Activated CD4-positive, alpha-beta memory T cell treated with anti-CD3 and anti-CD28 coated beads, Interleukin-2, amount 10 ng/mL, durations not matched to agents 7 days and 5 days (primary cell): ENCODE measurements around the gene SYNE1. TPM values are rescaled to one million over a fixed set of nuclear protein-coding genes. Genes with fewer than 3 reads are reported as not detected.
"Not testable (repeated sequence)": the region's sequence is repeated elsewhere in the genome, so short reads cannot be mapped to it uniquely, and the experiment has no call there.

ENCODE experiments used
- CTCF ChIA-PET: fragments of 350-600 bp; sonication (Branson Sonifier 250); formaldehyde crosslinking; loops from one replicate; lab custom pipeline; 2021; ENCODE audit warnings: antibody characterized with exemption, inconsistent platforms; lab: Charles Lee
- POLR2A ChIA-PET: fragments of 350-600 bp; sonication (Branson Sonifier 250); formaldehyde crosslinking; loops from one replicate; lab custom pipeline; 2021; ENCODE audit warnings: antibody characterized with exemption; lab: Charles Lee
- DNase-seq: peaks from one replicate; pipeline ENCODE4 v3.0.0-alpha.2; 2020
- H3K27ac Mint-ChIP-seq: one replicate; pipeline ENCODE4 v1.8.0; 2021; ENCODE audit warnings: mild to moderate bottlenecking, mixed read lengths
- H3K27me3 Mint-ChIP-seq: one replicate; pipeline ENCODE4 v1.8.0; 2021; ENCODE audit warnings: mixed read lengths
- H3K36me3 Mint-ChIP-seq: one replicate; pipeline ENCODE4 v1.8.0; 2021; ENCODE audit warnings: low read depth, mixed read lengths
- H3K4me1 Mint-ChIP-seq: one replicate; pipeline ENCODE4 v1.8.0; 2021; ENCODE audit warnings: mixed read lengths
- H3K4me3 Mint-ChIP-seq: one replicate; pipeline ENCODE4 v1.8.0; 2021; ENCODE audit warnings: mild to moderate bottlenecking, mixed read lengths
- H3K9me3 Mint-ChIP-seq: one replicate; pipeline ENCODE4 v1.8.0; 2021; ENCODE audit warnings: mixed read lengths
- total RNA-seq, 2 experiments: library from RNA; stranded (reverse); gene quantifications; one replicate each; pipeline ENCODE4 v1.2.3, GENCODE V29; 2021

SYNE1 gene
- total RNA-seq, 2 experiments from 2014 or later: 85.5 to 86.8 TPM

DNA sequence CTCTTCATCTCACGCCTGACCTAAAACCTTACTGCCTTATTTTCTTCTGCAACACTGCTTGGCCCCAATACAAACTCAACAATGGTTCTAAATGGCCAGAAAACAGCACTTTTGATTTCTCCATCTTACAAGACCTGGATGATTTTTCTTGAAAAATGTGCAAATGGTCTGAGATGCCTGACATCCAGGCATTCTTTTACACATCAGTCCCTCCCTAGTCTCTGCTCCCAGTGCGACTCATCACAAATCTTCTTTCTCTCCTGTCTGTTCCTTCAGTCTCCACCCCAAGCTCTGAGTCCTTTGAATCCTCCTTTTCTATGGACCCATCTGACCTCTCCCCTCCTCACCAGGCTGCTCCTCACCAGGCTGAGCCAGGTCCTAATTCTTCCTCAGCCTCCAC, 145.7 kb downstream of the SYNE1 start:
- H3K36me3 Mint-ChIP-seq, H3K27me3 Mint-ChIP-seq, H3K4me1 Mint-ChIP-seq, DNase-seq, CTCF ChIA-PET, POLR2A ChIA-PET, H3K27ac Mint-ChIP-seq, H3K4me3 Mint-ChIP-seq, H3K9me3 Mint-ChIP-seq: not testable (repeated sequence)

DNA sequence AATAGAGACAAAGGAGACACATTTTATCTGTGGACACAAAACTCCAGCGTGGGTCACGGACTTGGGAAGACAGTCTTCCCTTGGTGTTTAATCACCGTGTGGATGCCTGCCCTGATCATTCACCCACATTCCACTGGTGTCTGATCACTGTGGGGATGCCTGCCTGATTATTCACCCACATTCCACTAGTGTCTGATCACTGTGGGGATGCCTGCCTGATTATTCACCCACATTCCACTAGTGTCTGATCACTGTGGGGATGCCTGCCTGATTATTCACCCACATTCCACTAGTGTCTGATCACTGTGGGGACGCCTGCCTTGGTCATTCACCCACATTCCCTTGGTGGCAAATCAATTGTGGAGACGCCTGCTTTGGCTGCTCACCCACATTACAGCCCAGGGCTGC, 146.2 kb downstream of the SYNE1 start:
- H3K4me1 Mint-ChIP-seq, H3K4me3 Mint-ChIP-seq, DNase-seq, H3K27ac Mint-ChIP-seq, POLR2A ChIA-PET, CTCF ChIA-PET, H3K9me3 Mint-ChIP-seq, H3K27me3 Mint-ChIP-seq, H3K36me3 Mint-ChIP-seq: not testable (repeated sequence)

DNA sequence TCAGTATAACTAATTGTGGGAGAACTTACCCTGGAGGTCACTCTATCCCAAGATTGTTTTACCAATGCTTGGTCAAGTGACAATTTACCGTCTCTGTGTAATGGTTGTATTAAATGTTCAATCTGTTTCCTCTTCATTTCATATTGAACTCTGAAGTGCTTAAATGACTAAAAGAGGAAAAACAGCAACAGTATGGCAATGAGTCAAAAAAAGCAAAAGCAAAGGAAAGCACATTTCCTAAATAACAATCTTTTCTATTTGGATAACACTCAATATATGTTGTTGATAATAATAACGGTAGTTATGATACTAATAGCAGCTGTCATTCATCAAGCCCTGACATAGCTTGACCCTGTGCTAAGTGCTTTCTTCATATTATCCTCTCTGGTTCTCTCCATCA, 152.4 kb downstream of the SYNE1 start:
- Mint-ChIP-seq H3K4me1 (no peaks in the 10 kb centered on the region), H3K9me3 (no peaks in the 10 kb centered on the region), H3K36me3 (no peaks in the 10 kb centered on the region), H3K27me3 (no peaks in the 10 kb centered on the region), H3K4me3 (no peak overlapping the region), H3K27ac (no peak overlapping the region)
- POLR2A ChIA-PET: no interaction called here
- DNase-seq: no peak
- CTCF ChIA-PET: interaction anchor here (0.6 kb wide), 1 partner anchor 202 kb away, joined by 3 read pairs; no protein-coding TSS in a partner anchor

- ChIA-PET CTCF (no interaction called here), POLR2A (no interaction called here)
- no peaks in the 10 kb centered on the region for H3K27me3 Mint-ChIP-seq
- no peaks in the 10 kb centered on the region for H3K36me3 Mint-ChIP-seq
- DNase-seq: no peak
- no peak overlapping the region for H3K4me3 Mint-ChIP-seq
- H3K4me1 Mint-ChIP-seq: no peaks in the 10 kb centered on the region
- no peaks in the 10 kb centered on the region for H3K9me3 Mint-ChIP-seq
- no peak overlapping the region for H3K27ac Mint-ChIP-seq
These were observed 154.9 kb downstream of the SYNE1 start for GRCh38 chr6:152482289-152482688.

DNA sequence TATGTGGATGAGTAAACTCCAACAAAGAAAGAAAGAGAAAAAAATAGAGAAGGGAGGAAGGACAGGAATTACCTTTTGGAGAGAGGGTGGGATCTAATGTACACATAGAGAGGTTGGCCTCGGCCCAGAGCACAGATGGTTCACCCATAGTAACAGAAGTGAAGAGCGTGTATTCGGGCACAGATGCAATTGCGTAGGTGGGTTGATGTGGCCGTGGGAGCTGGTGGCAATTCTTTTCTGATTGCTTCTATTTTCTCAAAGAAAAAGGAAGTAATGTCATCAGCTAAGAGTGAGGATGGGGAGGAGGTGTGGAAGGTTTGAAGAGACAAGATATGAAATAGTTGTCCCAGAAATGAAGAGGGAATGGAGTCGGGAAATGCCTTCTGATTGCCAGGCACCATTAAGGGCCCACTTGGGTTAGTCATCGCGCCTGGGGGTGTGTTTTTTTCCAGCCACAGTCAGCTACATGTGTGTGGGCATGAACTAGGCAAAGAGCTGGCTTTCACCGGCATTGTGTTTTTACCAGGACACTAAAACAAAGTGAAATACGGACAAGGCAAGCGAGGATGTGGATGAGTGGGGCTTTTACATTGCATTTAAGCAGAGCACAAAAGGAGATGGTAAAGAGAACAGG, 158.7 kb downstream of the SYNE1 start:
- no peaks in the 10 kb centered on the region for H3K4me1 Mint-ChIP-seq
- no peak for DNase-seq
- ChIA-PET POLR2A (no interaction called here), CTCF (no interaction called here)
- no peaks in the 10 kb centered on the region for H3K9me3 Mint-ChIP-seq
- no peak overlapping the region for H3K27ac Mint-ChIP-seq
- no peaks in the 10 kb centered on the region for H3K36me3 Mint-ChIP-seq
- H3K27me3 Mint-ChIP-seq: no peaks in the 10 kb centered on the region
- no peak overlapping the region for H3K4me3 Mint-ChIP-seq

GRCh38 chr6:152474354-152474753, 162.8 kb downstream of the SYNE1 start:
- no peaks in the 10 kb centered on the region for H3K36me3 Mint-ChIP-seq
- H3K27ac Mint-ChIP-seq: no peak overlapping the region
- ChIA-PET CTCF (no interaction called here), POLR2A (no interaction called here)
- H3K9me3 Mint-ChIP-seq: no peaks in the 10 kb centered on the region
- H3K4me3 Mint-ChIP-seq: no peak overlapping the region
- H3K4me1 Mint-ChIP-seq: no peaks in the 10 kb centered on the region
- H3K27me3 Mint-ChIP-seq: peaks cover 4% of the 10 kb centered on the region
- DNase-seq: no peak

DNA sequence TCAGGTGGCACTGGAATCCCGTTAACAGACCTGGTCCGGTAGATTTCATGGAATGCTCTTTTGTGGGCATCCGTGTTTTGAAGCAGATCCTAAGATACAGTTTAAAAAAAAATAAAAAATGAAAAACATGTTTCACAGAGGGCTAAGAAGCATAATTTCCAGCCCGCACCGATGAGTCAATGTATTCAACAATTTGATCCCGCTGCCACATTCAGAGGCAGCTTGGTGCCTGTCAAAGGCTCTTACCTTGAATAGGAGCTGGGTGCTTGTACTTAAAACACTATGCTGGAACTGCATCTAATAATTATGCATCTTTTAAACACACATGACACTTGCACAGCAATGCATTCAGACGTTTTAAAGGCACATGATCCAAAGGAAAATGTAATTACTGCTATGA, 164.8 kb downstream of the SYNE1 start:
- H3K9me3 Mint-ChIP-seq: no peaks in the 10 kb centered on the region
- H3K27ac Mint-ChIP-seq: no peak overlapping the region
- ChIA-PET POLR2A (no interaction called here), CTCF (no interaction called here)
- DNase-seq: no peak
- no peaks in the 10 kb centered on the region for H3K4me1 Mint-ChIP-seq
- no peaks in the 10 kb centered on the region for H3K36me3 Mint-ChIP-seq
- peaks cover 4% of the 10 kb centered on the region for H3K27me3 Mint-ChIP-seq
- no peak overlapping the region for H3K4me3 Mint-ChIP-seq

GRCh38 chr6:152471456-152472265, 165.5 kb downstream of the SYNE1 start:
- ChIA-PET CTCF (no interaction called here), POLR2A (no interaction called here)
- Mint-ChIP-seq H3K27me3 (peaks cover 4% of the 10 kb centered on the region), H3K4me1 (no peaks in the 10 kb centered on the region), H3K27ac (no peak overlapping the region), H3K9me3 (no peaks in the 10 kb centered on the region), H3K4me3 (no peak overlapping the region), H3K36me3 (no peaks in the 10 kb centered on the region)
- no peak for DNase-seq

- no peak overlapping the region for H3K4me3 Mint-ChIP-seq
- POLR2A ChIA-PET: no interaction called here
- H3K9me3 Mint-ChIP-seq: no peaks in the 10 kb centered on the region
- H3K27me3 Mint-ChIP-seq: no peaks in the 10 kb centered on the region
- CTCF ChIA-PET: no interaction called here
- DNase-seq: no peak
- peaks cover 4% of the 10 kb centered on the region for H3K4me1 Mint-ChIP-seq
- no peak overlapping the region for H3K27ac Mint-ChIP-seq
- H3K36me3 Mint-ChIP-seq: no peaks in the 10 kb centered on the region
These were observed 174.0 kb downstream of the SYNE1 start for GRCh38 chr6:152463164-152463563.

GRCh38 chr6:152462716-152463115, 174.4 kb downstream of the SYNE1 start:
- no peak for DNase-seq
- Mint-ChIP-seq H3K4me3 (no peak overlapping the region), H3K36me3 (no peaks in the 10 kb centered on the region), H3K27me3 (no peaks in the 10 kb centered on the region), H3K27ac (no peak overlapping the region), H3K9me3 (no peaks in the 10 kb centered on the region), H3K4me1 (peaks cover 4% of the 10 kb centered on the region)
- POLR2A ChIA-PET: no interaction called here
- CTCF ChIA-PET: no interaction called here

DNA sequence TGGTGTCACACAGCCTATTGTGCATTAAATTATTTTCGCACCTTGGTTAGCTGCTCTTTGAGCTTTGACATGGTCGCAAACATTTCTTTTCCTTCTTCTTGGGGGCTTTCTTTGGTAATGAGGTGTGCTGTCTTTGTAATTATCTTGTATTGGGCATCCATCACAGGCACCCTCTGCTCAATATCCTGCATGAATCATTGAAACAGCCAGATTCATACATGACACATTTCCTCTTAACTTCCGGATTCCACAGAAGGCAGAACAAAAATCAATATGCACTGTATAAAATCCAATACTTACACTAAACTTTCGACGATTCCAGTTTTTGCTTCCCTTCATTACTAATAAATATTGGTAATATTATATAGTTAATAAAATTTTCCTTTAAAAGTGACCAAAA, 175.6 kb downstream of the SYNE1 start:
- no peak overlapping the region for H3K27ac Mint-ChIP-seq
- H3K9me3 Mint-ChIP-seq: no peaks in the 10 kb centered on the region
- H3K4me1 Mint-ChIP-seq: peaks cover 4% of the 10 kb centered on the region
- DNase-seq: no peak
- H3K4me3 Mint-ChIP-seq: no peak overlapping the region
- H3K27me3 Mint-ChIP-seq: no peaks in the 10 kb centered on the region
- H3K36me3 Mint-ChIP-seq: no peaks in the 10 kb centered on the region
- ChIA-PET CTCF (no interaction called here), POLR2A (no interaction called here)

- Mint-ChIP-seq H3K4me3 (no peak overlapping the region), H3K27me3 (no peaks in the 10 kb centered on the region), H3K9me3 (no peaks in the 10 kb centered on the region), H3K27ac (no peak overlapping the region), H3K36me3 (no peaks in the 10 kb centered on the region), H3K4me1 (peaks cover 4% of the 10 kb centered on the region)
- DNase-seq: no peak
- ChIA-PET POLR2A (no interaction called here), CTCF (interaction anchor here (0.6 to 1.4 kb wide), 2 partner anchors 93 to 265 kb away, joined by 3 read pairs; no protein-coding TSS in a partner anchor)
These were observed 178.2 kb downstream of the SYNE1 start for GRCh38 chr6:152458648-152459644.
